Parathyroid adenoma (tissue), 2 donors: ENCODE results near the gene ZBTB43.
"Not testable (repeated sequence)": the region's sequence is repeated elsewhere in the genome, so short reads cannot be mapped to it uniquely, and the experiment has no call there.

Source experiments
- H2AFZ ChIP-seq: fragments of 300-600 bp; sonication (generic); one replicate; pipeline ENCODE4 v1.7.0; 2017; ENCODE audit warnings: antibody characterized with exemption, mild to moderate bottlenecking
- H3K27ac ChIP-seq: fragments of 300-600 bp; sonication (generic); one replicate; pipeline ENCODE4 v1.7.0; 2017
- H3K27me3 ChIP-seq: fragments of 300-600 bp; sonication (generic); one replicate; pipeline ENCODE4 v1.7.0; 2017; ENCODE audit warnings: low read length; ENCODE audit not compliant: control insufficient read depth, insufficient read depth
- H3K36me3 ChIP-seq: fragments of 300-600 bp; sonication (generic); one replicate; pipeline ENCODE4 v1.7.0; 2017; ENCODE audit warnings: low read length; ENCODE audit not compliant: control insufficient read depth, insufficient read depth
- H3K4me1 ChIP-seq: fragments of 300-600 bp; sonication (generic); one replicate; pipeline ENCODE4 v1.7.0; 2017; ENCODE audit warnings: control low read depth
- H3K4me2 ChIP-seq: fragments of 300-600 bp; sonication (generic); one replicate; pipeline ENCODE4 v1.7.0; 2017; ENCODE audit warnings: low read length
- H3K4me3 ChIP-seq: fragments of 300-600 bp; sonication (generic); one replicate; pipeline ENCODE4 v1.7.0; 2017; ENCODE audit warnings: low read depth, low read length
- H3K79me2 ChIP-seq: fragments of 300-600 bp; sonication (generic); one replicate; pipeline ENCODE4 v1.7.0; 2017; ENCODE audit warnings: control low read depth
- H3K9ac ChIP-seq: fragments of 300-600 bp; sonication (generic); one replicate; pipeline ENCODE4 v1.7.0; 2017; ENCODE audit warnings: mild to moderate bottlenecking
- H3K9me3 ChIP-seq: fragments of 300-600 bp; sonication (generic); one replicate; pipeline ENCODE4 v1.7.0; 2017; ENCODE audit warnings: low read length; ENCODE audit not compliant: control insufficient read depth
- TF ChIP-seq, protein P1 (sequence below): fragments of 300-600 bp; sonication (generic); IDR thresholded peaks from one replicate; pipeline ENCODE4 v1.7.0; 2017; ENCODE audit warnings: antibody characterized with exemption, mild to moderate bottlenecking
- donor health status: primary hyperparathyroidism.

ZBTB43 gene

DNA sequence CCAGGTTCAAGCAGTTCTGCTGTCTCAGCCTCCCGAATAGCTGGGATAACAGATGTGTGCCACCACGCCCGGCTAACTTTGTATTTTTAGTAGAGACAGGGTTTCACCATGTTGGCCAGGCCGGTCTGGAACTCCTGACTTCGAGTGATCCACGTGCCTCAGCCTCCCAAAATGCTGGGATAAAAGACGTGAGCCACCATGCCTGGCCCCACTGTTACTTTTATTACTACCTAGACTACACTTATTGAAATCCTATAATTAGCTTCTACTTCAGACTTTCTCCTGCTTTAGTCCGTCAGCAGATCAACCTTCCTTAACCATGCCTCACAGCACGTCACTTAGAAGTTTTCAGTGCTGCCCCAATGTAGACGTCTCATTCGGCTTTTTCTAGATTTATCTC, 8.2 kb downstream of the ZBTB43 start:
- no peak overlapping the region for H3K4me2 ChIP-seq
- no peak overlapping the region for H3K27ac ChIP-seq
- H3K9ac ChIP-seq, result no peak overlapping the region
- TF ChIP-seq, protein P1, sequence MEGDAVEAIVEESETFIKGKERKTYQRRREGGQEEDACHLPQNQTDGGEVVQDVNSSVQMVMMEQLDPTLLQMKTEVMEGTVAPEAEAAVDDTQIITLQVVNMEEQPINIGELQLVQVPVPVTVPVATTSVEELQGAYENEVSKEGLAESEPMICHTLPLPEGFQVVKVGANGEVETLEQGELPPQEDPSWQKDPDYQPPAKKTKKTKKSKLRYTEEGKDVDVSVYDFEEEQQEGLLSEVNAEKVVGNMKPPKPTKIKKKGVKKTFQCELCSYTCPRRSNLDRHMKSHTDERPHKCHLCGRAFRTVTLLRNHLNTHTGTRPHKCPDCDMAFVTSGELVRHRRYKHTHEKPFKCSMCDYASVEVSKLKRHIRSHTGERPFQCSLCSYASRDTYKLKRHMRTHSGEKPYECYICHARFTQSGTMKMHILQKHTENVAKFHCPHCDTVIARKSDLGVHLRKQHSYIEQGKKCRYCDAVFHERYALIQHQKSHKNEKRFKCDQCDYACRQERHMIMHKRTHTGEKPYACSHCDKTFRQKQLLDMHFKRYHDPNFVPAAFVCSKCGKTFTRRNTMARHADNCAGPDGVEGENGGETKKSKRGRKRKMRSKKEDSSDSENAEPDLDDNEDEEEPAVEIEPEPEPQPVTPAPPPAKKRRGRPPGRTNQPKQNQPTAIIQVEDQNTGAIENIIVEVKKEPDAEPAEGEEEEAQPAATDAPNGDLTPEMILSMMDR, result no peak
- no peaks in the 10 kb centered on the region for H3K27me3 ChIP-seq
- no peaks in the 10 kb centered on the region for H3K36me3 ChIP-seq
- H2AFZ ChIP-seq, result no peak overlapping the region
- H3K4me1 ChIP-seq, result peaks cover 5% of the 10 kb centered on the region
- no peaks in the 10 kb centered on the region for H3K9me3 ChIP-seq
- no peak overlapping the region for H3K4me3 ChIP-seq
- peaks cover 21% of the 10 kb centered on the region for H3K79me2 ChIP-seq

DNA sequence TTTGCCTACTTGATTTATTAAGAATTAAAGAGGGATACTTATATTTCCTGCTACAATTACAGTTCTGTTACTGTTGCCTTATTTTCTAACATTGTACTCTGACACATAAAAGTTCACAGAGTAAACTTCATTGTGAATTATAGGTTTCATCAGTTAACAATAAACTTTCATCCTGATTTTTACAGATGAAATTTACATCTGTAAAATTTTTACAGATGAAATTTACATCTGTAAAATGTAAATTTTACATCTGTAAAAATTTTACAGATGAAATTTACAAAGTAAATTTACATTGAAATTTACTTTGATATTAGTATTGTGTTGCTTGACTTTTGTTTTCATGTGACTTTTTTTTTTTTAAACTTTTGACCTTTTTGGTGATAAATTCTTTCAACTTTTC, 9.3 kb downstream of the ZBTB43 start:
- TF ChIP-seq, protein P1, result no peak
- peaks cover 3% of the 10 kb centered on the region for H3K4me1 ChIP-seq
- H3K4me2 ChIP-seq, result no peak overlapping the region
- H3K27me3 ChIP-seq, result no peaks in the 10 kb centered on the region
- H3K9me3 ChIP-seq, result no peaks in the 10 kb centered on the region
- no peak overlapping the region for H2AFZ ChIP-seq
- no peak overlapping the region for H3K4me3 ChIP-seq
- H3K9ac ChIP-seq, result no peak overlapping the region
- no peak overlapping the region for H3K27ac ChIP-seq
- H3K79me2 ChIP-seq, result peaks cover 28% of the 10 kb centered on the region
- no peaks in the 10 kb centered on the region for H3K36me3 ChIP-seq

DNA sequence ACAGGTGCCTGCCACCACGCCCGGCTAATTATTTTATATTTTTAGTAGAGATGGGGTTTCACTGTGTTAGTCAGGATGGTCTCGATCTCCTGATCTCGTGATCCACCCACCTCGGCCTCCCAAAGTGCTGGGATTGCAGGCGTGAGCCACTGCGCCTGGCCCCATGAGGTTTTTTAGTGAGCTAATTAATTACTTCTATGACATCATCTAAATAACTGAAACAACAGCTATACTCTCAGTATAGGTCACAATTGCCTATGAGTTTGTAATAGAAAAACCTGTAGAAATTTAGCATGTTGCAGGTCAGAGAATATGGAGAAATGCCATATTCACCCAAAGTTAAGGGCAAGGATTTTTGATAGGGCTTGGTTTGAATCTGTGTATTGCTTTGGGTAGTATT, 12.8 kb downstream of the ZBTB43 start:
- H3K4me2 ChIP-seq, H3K9me3 ChIP-seq, H3K27me3 ChIP-seq, H3K9ac ChIP-seq, H3K4me1 ChIP-seq, H3K36me3 ChIP-seq, H3K27ac ChIP-seq, H3K4me3 ChIP-seq, H2AFZ ChIP-seq: not testable (repeated sequence)
- peaks cover 35% of the 10 kb centered on the region for H3K79me2 ChIP-seq

DNA sequence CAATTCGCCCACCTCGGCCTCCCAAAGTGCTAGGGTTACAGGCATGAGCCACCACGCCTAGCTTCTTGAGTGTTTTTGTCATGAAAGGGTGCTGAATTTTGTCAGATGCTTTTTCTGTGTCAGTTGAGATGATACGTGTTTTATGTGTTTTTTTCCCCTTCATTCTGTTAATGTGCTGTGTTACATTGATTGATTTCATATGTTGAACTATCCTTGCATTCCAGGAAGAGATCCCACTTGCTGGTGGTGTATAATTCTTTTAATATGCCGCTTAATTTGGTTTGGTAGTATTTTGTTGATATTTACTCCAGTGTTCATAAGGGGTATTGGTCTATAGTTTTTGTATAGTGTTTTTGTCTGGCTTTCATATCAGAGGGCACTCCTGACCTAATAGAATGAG, 13.6 kb downstream of the ZBTB43 start:
- no peaks in the 10 kb centered on the region for H3K4me1 ChIP-seq
- H3K9me3 ChIP-seq, result no peaks in the 10 kb centered on the region
- no peaks in the 10 kb centered on the region for H3K36me3 ChIP-seq
- H3K4me2 ChIP-seq, result no peak overlapping the region
- TF ChIP-seq, protein P1, result no peak
- H3K79me2 ChIP-seq, result peaks cover 33% of the 10 kb centered on the region
- H3K4me3 ChIP-seq, result no peak overlapping the region
- no peak overlapping the region for H3K9ac ChIP-seq
- H3K27ac ChIP-seq, result no peak overlapping the region
- H3K27me3 ChIP-seq, result no peaks in the 10 kb centered on the region
- H2AFZ ChIP-seq, result no peak overlapping the region

DNA sequence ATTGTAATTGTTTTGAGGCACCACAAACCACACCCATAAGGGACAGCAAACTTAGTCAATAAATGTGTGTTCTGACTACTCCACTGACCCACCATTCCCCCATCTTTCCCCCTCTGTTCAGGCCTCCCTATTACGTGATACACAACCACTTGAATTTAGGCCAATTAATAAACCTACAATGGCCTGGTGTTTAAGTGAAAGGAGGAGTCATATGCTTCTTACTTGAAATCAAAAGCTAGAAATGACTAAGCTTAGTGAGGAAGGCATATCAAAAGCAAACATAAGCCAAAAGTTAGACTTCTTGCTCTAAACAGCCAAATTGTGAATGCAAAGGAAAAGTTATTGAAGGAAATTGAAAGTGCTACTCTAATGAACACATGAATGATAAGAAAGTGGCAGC, 14.6 kb downstream of the ZBTB43 start:
- Histone ChIP-seq H2AFZ (no peak overlapping the region), H3K4me1 (no peaks in the 10 kb centered on the region), H3K27me3 (no peaks in the 10 kb centered on the region), H3K9ac (no peak overlapping the region), H3K9me3 (no peaks in the 10 kb centered on the region), H3K36me3 (no peaks in the 10 kb centered on the region), H3K4me3 (no peak overlapping the region), H3K4me2 (no peak overlapping the region), H3K79me2 (peaks cover 31% of the 10 kb centered on the region), H3K27ac (no peak overlapping the region)
- TF ChIP-seq, protein P1, result no peak
